Thyroid gland (tissue), 4 donors: ENCODE data around the gene OR2Y1. TPM values are rescaled to one million over a fixed set of nuclear protein-coding genes. Genes with fewer than 3 reads are reported as not detected.
"Not testable (repeated sequence)": the region's sequence is repeated elsewhere in the genome, so short reads cannot be mapped to it uniquely, and the experiment has no call there.

Experiments used
- DNase-seq, 2 donors: peaks; one replicate each; pipeline ENCODE4 v3.0.0-alpha.2; 2019
- H3K27ac ChIP-seq, 3 donors: fragments of 200-600 bp; sonication (generic); 1 replicate in 2 of 3; 2 replicates in 1 of 3; pipeline ENCODE4 v1.5.1; 2016 to 2019; ENCODE audit warnings: mild to moderate bottlenecking in 1 of 3, moderate library complexity in 1 of 3
- H3K27me3 ChIP-seq: fragments of 200-600 bp; sonication (generic); one replicate; pipeline ENCODE4 v1.5.1; 2019
- H3K36me3 ChIP-seq, 2 donors: fragments of 200-600 bp; sonication (generic); one replicate each; pipeline ENCODE4 v1.5.1; 2016 to 2019
- H3K4me1 ChIP-seq, 2 donors: fragments of 200-600 bp; sonication (generic); one replicate each; pipeline ENCODE4 v1.5.1; 2017 to 2019
- H3K4me3 ChIP-seq, 3 donors: fragments of 200-600 bp; sonication (generic); replicated peaks in 1 of 3; 1 replicate in 2 of 3; 2 replicates in 1 of 3; pipeline ENCODE4 v1.5.1; 2016; ENCODE audit warnings: mild to moderate bottlenecking in 1 of 3
- H3K9me3 ChIP-seq: fragments of 200-600 bp; sonication (generic); one replicate; pipeline ENCODE4 v1.5.1; 2017
- CTCF ChIP-seq, 6 experiments: fragments of 200-600 bp in 3 of 6; fragments of 450-650 bp in 3 of 6; sonication (generic) in 3 of 6; IDR thresholded peaks; one replicate each; pipeline ENCODE4 v1.5.1; 2016 to 2019; ENCODE audit warnings: antibody characterized with exemption in 6 of 6, mild to moderate bottlenecking in 2 of 6, inconsistent platforms in 1 of 6, moderate library complexity in 1 of 6
- POLR2A ChIP-seq, 2 donors: fragments of 450-650 bp; IDR thresholded peaks; one replicate each; pipeline ENCODE4 v1.6.1; 2017; ENCODE audit warnings: antibody characterized with exemption in 2 of 2, mild to moderate bottlenecking in 2 of 2, moderate library complexity in 1 of 2
- WGBS, 2 donors: methylation state at CpG; one replicate each; pipeline ENCODE4 v1.1.5; 2017; 5-methylcytosine and 5-hydroxymethylcytosine counted together
- intact Hi-C: fragments of 100-400 bp; cut with DNase I; formaldehyde crosslinking; loops from one replicate; pipeline ENCODE4 v1.15.1; 2023
- total RNA-seq, 4 donors: library from RNA; depleted of rRNA; stranded (reverse); fragments of >200 nt; gene quantifications; one replicate each; pipeline ENCODE4 v1.2.3, GENCODE V29; 2016

Gene OR2Y1
- total RNA-seq, 4 donors from 2014 or later = not detected

DNA sequence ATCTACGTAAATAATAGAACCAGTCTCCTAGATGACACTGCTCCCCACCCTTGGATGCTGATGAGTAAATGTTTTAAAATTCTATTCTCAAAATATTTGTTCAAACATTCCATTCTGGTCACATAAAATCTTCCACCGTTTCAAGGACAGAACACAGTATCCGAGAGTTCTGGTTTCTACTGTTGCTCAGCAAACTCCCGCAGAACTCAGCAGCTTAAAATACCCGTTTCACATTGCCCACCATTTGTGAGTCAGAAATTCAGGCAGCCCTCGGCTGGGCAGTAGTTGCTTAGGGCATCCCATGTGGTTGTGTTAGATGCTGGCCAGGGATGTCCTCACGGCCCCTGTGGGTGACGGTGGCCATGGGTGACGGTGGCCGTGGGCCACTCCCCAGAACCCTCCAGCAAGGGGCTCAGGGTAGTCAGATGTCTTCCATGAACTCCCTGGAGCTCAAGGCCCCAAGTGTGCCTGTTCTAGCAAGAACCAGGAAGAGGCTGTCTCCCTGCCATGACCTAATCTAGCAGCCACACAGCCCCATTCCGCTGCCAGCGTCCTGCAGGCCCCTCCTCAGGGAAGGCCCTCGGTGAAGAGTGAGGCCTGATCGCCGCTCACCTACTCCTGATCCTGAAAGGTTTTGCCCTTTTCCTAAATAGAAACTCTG is 45.4 kb upstream of the OR2Y1 start:
- no peaks in the 10 kb centered on the region for H3K9me3 ChIP-seq
- intact Hi-C loops = loop anchor here (10.0 kb wide), 1 partner anchor 50 kb away; no protein-coding TSS in a partner anchor
- H3K4me3 ChIP-seq = no peak overlapping the region
- TF ChIP-seq CTCF (IDR thresholded peaks at IDR 0.05) (no peak), POLR2A (IDR thresholded peaks at IDR 0.05) (no peak)
- H3K4me1 ChIP-seq = peaks cover 17 to 33% of the 10 kb centered on the region in 2 donors
- WGBS, 2 donors = 56 to 71% methylated on average over 11 to 15 of the region's 15 CpGs
- DNase-seq = no peak
- peaks cover 10 to 13% of the 10 kb centered on the region in 2 donors for H3K36me3 ChIP-seq
- H3K27ac ChIP-seq = peak overlapping the region; percentile 75 to 83 (median 79)
- no peaks in the 10 kb centered on the region for H3K27me3 ChIP-seq

- Histone ChIP-seq H3K4me3 (no peak overlapping the region), H3K27me3 (no peaks in the 10 kb centered on the region), H3K4me1 (peaks cover 17 to 33% of the 10 kb centered on the region in 2 donors), H3K27ac (peak overlapping the region; percentile 75 to 83 (median 79)), H3K9me3 (no peaks in the 10 kb centered on the region), H3K36me3 (peaks cover 3 to 9% of the 10 kb centered on the region in 2 donors)
- 35 to 36% methylated on average over 13 of the region's 13 CpGs for WGBS, 2 donors
- peak; percentile 87 to 92 for DNase-seq
- intact Hi-C loops = loop anchor here (10.0 kb wide), 1 partner anchor 50 kb away; no protein-coding TSS in a partner anchor
- peak; percentile 32 to 84 (median 80) for TF ChIP-seq CTCF (IDR thresholded peaks at IDR 0.05)
- no peak for TF ChIP-seq POLR2A (IDR thresholded peaks at IDR 0.05)
Observed at GRCh38 chr5:180784497-180785097, 44.7 kb upstream of the OR2Y1 start.

- intact Hi-C loops = loop anchor here (10.0 kb wide), 1 partner anchor 51 kb away; no protein-coding TSS in a partner anchor
- H3K4me3 ChIP-seq = no peak overlapping the region
- H3K9me3 ChIP-seq = no peaks in the 10 kb centered on the region
- no peaks in the 10 kb centered on the region for H3K27me3 ChIP-seq
- H3K27ac ChIP-seq = no peak overlapping the region
- H3K36me3 ChIP-seq = no peaks in the 10 kb centered on the region
- no peak for DNase-seq
- TF ChIP-seq POLR2A (IDR thresholded peaks at IDR 0.05) = no peak
- no peak for TF ChIP-seq CTCF (IDR thresholded peaks at IDR 0.05)
- H3K4me1 ChIP-seq = peaks cover 17 to 33% of the 10 kb centered on the region in 2 donors
- WGBS, 2 donors = 81 to 88% methylated on average over 12 of the region's 12 CpGs
Observed at GRCh38 chr5:180783340-180784052, 43.6 kb upstream of the OR2Y1 start.

DNA sequence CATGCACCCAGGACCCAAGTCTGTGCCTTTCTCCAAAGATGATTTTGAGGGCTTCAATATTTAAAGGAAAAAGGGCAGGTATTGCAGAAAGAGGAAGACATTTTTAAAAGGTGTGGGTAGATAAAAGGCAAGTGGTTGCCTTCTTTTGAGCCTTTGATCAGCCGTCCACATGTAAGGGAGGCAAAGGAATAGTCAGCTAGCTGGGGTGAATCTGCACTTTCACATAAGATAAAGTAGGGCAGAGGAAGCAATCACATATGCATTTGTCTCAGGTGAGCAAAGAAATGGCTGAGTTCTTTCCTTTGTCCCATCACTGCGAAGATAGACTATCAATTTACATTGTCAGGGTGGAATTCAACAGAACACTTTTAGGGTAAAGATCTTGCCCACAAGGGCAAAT is 42.9 kb upstream of the OR2Y1 start:
- Histone ChIP-seq H3K4me3 (no peak overlapping the region), H3K4me1 (peaks cover 17 to 31% of the 10 kb centered on the region in 2 donors), H3K27ac (no peak overlapping the region), H3K9me3 (no peaks in the 10 kb centered on the region), H3K36me3 (no peaks in the 10 kb centered on the region), H3K27me3 (no peaks in the 10 kb centered on the region)
- intact Hi-C loops = loop anchor here (10.0 kb wide), 1 partner anchor 52 kb away; no protein-coding TSS in a partner anchor
- TF ChIP-seq POLR2A (IDR thresholded peaks at IDR 0.05) = no peak
- TF ChIP-seq CTCF (IDR thresholded peaks at IDR 0.05) = no peak
- 90 to 95% methylated on average over 2 of the region's 2 CpGs for WGBS, 2 donors
- DNase-seq = no peak

GRCh38 chr5:180781900-180782326 is 42.1 kb upstream of the OR2Y1 start:
- WGBS, 2 donors = 83 to 92% methylated on average over 14 of the region's 14 CpGs
- intact Hi-C loops = loop anchor here (10.0 kb wide), 1 partner anchor 53 kb away; no protein-coding TSS in a partner anchor
- peaks cover 17 to 23% of the 10 kb centered on the region in 2 donors for H3K4me1 ChIP-seq
- not testable (repeated sequence) for H3K36me3 ChIP-seq, H3K27ac ChIP-seq, DNase-seq, H3K4me3 ChIP-seq, H3K9me3 ChIP-seq, H3K27me3 ChIP-seq
